DMS 273 (cell line): ENCODE data around the gene TTC9C.
"Not testable (repeated sequence)": the region's sequence is repeated elsewhere in the genome, so short reads cannot be mapped to it uniquely, and the experiment has no call there.

Experiments used
- DNase-seq: peaks from one replicate; lab custom pipeline; 2025; ENCODE audit not compliant: unreplicated experiment; lab: John Stamatoyannopoulos, UW

The TTC9C gene

DNA sequence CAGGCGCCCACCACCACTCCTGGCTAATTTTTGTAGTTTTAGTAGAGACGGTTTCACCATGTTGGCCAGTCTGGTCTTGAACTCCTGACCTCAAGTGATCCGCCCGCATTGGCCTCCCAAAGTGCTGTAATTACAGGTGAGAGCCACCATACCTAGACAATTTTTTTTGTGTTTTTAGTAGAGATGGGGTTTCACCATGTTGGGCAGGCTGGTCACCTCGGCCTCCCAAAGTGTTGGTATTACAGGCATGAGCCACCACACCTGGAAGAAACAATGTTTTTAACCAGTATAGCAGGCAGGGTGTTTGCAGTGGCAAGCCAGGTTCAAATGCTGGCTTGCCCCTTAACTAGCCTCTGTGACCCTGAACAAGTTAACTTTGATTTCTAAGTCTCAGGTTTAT is 21.6 kb downstream of the TTC9C start:
- not testable (repeated sequence) for DNase-seq

DNA sequence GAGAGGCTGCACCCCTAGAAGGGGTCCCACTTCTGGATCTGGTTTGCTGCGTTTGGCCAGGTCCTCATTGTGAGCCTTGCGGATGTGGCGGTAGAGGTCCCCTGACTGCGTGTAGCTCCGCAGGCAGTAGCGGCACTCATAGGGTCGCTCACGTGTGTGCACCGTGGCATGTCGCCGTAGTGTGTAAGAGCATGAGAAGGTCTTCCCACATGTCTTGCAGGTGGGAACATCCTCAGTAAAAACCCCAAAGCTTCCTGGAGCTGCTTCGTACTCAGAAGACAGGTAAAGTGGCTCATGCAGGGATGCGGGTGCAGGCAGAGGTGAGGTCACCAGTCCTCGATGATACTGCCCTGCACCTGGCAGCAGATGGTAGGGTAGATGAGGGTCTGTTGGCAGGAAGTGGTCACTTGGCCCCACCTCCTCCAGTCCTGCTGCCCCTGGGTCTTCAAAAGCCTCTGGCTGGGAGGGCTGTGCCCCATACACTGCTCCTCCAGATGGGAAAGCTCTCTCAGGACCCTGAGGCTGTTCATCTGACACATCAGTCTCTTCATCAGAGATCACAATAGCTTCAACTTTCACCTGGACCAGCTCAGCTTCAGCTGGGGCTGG is 24.0 kb downstream of the TTC9C start:
- no peak for DNase-seq

DNA sequence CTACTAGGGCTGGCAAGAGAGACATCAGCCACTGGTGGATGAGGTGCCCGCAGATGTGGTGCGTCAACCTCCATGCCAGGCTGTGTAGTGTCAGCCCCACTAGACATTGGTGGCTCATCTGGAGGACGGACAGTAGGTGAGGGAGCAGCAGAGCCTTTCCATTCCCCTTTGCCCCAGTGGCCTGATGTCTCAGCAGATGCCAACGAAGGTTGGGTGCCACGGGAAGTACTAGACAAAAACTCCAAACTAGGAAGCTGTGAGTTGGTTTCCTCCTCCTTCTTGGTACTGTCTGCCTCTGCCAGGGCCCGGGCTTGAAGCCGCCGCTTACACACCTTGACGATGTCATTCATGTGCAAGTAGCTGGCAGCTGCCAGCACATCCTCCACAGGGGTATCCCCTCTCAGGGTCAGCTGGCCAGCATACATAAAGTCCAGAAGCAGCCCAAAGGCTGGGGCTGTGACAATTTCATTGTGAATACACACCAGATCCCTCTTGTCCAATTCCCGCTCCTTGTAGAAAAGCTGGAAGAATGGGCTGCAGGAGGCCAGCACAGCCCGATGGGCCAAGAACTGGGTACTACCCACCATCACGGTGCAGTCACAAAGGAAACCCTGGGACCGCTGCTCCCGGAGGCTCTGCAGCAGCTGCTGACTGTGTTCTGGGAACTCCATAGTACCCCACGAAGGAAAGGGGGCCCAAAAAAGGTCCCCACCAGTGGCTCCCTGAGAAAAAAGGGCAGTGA is 24.9 kb downstream of the TTC9C start:
- no peak for DNase-seq

DNA sequence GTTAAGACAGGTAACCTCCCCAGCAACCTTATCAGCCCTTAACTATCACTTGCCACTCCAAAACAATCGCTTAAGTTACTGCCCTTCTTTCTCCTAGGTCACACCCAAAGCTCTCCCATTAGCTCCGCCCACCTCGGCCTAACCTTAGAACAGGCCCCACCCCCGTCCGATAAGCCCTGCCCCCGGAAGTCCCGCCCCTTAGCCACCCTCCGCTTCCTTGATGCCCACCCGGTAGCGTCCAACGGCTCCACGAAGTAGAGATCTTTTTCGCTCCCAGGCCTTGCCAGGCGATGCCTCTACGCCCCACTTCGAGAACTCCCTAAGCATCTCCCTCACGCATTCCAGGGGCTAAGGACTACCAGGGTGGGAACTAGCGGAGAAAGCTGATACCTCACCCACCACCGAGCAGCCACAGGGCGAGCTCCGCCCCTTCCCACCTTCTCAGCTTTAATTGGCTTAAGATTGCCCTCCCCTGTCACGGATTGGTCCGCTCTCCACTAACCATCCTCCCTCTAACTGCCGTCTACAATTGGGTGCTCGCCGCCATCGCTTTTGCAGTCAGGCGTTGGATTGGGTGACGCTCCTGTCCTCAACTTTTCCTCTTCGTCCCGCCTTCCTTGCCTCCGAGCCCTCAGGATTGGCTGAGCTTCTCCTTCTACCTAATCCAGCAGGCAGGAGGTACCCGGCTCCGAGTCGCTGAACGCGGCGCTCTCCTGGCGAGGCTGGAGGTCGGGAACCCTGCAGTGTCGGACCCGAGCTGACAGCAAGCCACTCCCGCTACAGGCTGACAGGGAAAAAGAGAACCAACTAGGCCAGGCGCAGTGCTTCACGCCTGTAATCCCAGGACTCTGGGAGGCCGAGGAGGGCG is 25.7 kb downstream of the TTC9C start, which contains the start of gene ZBTB3:
TSS of gene ZBTB3 (minus strand) at position 425 of the 868 bp plus-strand sequence. CDS start 496 bp downstream, outside the sequence.
- DNase-seq: peak; percentile 98

DNA sequence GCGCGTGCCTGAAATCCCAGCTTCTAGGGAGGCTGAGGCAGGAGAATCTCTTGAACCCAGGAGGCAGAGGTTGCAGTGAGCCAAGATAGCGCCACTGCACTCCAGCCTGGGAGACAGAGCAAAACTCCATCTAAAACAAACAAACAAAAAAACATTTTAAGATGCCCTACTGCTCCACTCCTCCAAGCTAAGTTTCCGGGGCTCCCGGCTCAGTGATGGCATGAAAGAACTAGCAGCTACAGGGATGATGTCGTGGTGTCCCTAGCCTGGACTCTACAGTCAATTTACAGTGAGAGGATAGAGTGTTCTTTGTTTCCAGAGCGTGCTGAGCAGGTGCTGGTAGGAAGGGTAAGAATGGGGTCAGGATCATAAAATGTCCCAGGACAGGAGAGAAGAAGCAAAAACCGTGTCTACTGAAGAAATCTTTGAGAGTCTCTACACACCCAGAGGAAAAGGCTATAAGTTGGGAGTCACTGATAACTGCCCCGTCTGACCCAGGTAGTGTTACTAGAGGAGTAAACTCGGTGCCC is 26.9 kb downstream of the TTC9C start:
- no peak for DNase-seq

DNA sequence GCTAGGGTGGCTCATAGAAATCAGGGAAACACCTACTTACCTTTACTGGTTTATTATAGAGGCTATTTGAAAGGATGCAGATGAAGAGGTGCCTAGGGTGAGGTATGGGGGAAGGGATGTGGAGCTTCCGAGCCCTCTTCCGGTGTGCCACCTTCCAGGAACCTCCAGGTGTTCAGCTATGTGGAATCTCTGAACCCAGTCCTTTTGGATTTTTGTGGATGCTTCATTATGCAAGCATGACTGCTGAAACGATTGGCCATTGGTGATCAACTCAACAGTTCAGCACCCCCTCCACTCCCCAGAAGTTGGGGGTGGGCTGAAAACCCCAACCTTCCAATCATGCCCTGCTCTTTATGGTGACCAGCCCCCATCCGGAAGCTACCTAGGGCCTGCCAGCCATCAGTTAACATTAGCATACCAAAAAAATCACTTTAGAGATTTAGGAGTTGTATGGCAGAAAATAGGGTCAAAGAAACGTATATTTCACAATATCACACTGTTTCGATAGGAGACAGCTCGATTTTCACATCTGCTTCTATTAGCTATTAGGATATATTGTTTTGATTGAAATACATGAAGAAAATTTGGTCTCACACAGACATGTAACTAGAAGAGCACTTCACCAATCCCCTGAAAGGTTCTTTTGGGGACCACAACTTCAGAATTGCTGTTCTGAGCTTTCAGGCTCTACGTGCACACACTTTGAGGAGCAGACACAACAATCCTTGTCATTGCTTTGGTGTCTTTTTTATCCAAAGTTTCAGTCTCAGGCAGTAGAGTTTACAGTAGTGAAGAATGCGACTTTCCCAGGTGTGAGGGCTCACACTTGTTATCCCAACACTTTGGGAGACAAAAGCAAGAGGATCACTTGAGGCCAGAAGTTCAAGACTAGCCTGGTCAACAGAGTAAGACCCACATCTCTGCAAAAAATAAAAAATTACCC is 29.8 kb downstream of the TTC9C start:
- DNase-seq: no peak

DNA sequence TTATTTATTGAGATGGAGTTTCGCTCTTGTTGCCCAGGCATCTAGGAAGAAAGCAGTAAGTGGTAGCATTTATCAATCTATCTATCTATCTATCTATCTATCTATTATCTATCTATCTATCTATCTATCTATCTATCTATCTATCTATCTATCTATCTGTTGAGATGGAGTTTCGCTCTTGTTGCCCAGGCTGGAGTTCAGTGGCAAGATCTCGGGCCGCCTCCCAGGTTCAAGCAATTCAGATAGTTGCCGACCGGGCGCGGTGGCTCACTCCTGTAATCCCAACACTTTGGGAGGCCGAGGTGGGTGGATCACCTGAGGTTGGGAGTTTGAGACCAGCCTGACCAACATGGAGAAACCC is 32.6 kb downstream of the TTC9C start:
- DNase-seq: not testable (repeated sequence)

DNA sequence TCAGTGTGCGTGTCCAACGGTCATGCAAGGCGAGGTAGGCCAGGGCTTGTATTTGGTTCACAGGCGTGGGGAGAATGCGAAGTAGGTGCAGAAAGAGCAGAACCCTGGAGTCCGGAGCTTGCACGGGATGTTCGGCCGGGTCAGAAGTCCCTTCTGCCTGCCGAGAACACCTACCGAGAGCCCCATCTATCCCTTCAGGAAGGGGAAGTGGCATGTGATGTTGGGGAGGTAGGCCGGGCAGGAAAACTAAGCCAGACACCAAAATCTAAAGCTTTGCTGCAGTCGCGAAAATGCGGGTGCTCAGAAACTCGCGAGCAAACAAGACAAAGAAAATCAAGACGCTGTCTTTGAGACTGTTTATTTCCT is 42.5 kb downstream of the TTC9C start:
- DNase-seq: no peak

DNA sequence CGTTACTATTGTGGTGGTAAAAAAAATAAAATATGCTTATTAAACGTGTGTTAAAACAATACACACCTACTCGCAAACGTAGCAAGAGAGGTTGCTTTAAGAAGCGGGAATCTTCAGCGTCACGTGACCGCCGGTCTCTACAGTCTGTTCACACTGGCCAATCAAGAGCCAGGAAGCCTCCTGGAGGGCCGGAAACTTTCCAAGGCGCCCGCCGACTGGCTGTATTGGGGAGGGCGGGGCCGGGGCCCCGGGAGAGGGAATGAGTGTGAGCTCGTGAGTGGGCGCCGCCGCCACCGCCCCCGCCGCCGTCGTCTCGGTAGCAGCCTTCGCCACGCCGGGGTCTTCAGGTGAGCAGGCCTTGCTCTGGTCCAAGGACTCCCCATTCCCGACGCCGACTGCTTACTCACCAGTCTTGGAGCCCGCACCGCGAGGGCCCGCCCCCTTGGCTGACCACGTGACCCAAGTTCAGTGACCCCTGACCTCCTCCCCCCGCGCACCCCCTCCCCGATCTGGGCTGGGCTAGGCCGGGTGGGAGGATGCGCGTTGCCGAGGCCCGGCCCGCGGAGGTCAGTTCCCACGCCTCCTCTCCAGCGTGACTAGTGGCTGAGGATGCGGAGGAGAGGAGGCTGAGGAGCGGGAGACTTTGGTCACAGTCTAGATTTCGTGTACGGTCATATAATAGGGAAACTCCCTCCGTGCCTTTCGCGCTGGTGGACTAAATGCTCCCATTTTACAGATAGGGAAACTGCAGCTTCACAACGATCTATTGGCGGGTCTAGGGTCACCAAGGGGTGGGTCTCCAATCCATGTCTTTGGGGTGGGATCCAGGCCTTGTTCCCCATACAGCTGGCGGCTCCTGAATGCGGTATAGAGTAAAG is 43.1 kb downstream of the TTC9C start, which contains the start of gene TAF6L:
TSS of gene TAF6L (plus strand) at position 253 of the 878 bp plus-strand sequence. CDS start 4,388 bp downstream, outside the sequence.
- DNase-seq: peak; percentile 98

DNA sequence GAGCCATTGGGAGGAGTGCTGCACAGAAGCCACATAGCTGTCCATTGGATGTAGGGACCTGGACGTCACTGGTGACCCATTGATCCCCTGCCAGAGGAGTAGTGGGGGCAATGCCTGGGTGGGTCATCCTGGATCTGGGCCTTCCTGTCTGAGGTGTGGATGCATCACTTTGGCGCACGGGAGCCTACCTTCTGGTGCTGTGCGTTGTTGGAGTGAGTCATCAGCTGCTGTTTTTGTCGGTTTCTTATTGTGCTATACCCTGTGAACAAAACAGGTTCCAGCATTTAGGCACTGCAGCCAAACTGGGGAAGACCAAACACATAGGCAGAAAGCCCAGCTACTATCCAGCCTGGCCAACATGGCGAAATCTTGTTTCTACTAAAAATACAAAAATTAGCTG is 46.1 kb downstream of the TTC9C start:
- no peak for DNase-seq

DNA sequence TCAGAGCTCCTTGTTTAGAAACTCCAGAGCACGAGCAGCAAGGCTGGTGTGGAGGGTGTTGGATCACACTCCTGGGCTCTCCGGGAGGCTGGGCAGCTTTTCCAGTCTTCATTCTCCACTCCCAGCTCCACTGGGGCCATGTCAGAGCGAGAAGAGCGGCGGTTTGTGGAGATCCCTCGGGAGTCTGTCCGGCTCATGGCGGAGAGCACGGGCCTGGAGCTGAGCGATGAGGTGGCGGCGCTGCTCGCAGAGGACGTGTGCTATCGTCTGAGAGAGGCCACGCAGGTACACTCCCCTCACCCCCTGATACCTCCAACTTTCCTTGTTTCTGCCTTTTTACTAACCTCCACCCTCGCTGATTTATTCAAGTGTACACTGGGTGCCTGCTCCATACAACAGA is 47.4 kb downstream of the TTC9C start:
- no peak for DNase-seq

DNA sequence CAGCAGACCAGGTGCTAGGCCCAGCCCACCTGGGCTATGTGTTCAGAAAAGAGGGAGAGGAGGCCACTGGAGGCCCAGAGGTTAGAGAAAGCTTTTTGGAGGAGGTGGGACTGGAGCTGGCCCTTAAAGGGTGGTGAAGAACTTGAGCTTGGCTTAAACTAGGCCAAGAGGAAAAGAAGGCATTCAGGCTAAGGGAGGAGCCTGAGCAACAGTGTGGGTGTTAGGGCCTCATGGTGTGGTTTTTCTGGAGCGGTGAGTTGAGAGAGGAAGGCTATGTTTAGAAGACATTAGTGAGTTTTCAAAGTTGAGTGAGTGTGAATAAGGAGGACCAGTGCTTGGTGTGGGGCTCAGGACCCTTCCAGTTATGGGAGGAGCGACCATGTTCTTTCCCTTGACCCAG is 49.1 kb downstream of the TTC9C start:
- no peak for DNase-seq

DNA sequence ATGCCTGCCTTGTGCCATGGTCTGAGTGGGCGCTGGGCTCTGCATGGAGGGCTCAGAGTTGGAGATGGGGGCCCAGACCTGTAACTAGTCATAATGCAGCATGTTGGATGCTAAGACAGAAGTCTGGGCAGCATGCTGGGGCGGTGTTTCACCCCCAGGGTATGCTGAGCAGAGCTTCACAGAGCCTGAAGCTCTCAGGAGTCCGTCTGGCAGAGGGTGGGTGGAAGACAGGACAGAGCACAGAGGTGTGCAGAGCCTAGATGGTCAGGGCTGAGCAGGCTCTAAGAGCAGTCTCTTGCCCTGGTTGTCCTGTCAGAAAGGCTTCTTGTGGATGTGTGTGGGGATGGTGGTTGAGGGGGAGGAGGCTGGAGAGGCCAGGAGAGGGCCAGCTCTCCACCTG is 50.2 kb downstream of the TTC9C start:
- no peak for DNase-seq

DNA sequence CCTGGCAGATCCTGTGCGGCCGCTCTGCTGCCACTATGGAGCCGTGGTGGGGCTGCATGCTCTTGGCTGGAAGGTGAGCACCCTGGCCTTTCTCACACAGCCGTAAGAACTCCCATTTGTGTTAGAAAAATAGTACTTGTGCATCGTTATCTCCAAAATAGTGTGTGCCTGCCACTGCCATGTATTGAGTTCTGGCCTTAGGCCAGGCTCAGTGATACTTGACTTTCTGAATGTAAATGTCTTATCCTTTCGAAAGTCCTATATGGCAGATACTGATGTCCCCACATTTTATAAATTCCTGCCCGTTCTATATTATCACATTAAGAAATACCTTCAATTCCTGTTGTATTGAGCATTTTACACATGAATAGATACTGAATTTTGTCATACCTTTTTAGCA is 54.5 kb downstream of the TTC9C start:
- DNase-seq: no peak

DNA sequence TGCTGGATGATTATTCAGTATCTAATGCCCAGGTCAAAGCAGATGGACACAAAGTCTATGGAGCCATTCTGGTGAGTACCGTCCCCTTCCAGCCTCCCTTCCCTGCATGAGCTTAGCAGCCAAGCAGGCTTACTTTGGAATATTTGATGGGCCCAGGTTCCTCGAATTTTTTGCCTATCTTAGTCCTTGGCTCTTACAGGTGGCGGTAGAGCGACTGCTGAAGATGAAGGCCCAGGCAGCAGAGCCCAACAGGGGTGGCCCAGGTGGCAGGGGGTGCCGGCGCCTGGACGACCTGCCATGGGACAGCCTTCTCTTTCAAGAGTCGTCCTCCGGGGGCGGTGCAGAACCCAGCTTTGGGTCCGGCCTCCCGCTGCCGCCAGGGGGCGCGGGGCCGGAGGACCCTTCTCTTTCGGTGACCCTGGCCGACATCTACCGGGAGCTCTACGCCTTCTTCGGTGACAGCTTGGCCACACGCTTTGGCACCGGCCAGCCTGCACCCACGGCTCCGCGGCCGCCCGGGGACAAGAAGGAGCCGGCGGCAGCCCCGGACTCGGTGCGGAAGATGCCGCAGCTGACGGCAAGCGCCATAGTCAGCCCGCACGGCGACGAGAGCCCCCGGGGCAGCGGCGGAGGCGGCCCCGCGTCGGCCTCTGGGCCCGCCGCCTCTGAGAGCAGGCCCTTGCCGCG is 58.2 kb downstream of the TTC9C start:
- DNase-seq: peak; percentile 90

DNA sequence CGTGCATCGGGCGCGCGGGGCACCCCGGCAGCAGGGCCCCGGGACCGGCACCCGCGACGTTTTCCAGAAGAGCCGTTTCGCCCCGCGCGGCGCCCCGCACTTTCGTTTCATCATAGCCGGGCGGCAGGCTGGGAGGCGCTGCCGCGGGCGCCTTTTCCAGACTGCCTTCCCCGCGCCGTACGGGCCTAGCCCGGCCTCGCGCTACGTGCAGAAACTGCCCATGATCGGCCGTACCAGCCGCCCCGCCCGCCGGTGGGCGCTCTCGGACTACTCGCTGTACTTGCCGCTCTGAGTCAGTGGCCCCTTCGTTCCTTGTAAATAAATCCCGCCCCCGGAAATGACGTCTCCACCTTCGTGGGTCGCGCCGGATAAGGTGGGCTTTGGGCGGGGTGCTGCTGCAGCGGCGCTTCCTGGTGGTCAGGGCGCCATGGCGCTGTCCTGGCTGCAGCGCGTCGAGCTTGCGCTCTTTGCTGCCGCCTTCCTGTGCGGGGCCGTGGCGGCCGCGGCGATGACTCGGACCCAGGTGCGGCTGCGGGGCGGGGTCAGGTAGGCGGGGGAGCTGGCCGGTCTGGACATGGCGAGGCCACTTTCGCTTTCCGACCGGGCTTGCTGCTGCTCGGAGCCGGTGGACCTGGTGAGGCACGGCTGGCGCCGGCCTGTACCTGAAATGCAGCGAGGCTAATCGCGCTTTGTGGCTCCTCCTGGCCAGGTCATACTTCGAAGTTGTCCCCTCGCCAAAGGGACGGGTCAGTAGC is 58.9 kb downstream of the TTC9C start, which contains the start of gene TMEM179B:
TSS of gene TMEM179B (plus strand) at position 398 of the 755 bp plus-strand sequence. CDS start at position 428, 30 bp downstream.
- DNase-seq: peak; percentile 98
